HG03064 (cell line): ENCODE data around the gene AGAP1.
"Not testable (repeated sequence)": the region's sequence is repeated elsewhere in the genome, so short reads cannot be mapped to it uniquely, and the experiment has no call there.

Source experiments
- ATAC-seq: cut with Tn5 transposase; IDR thresholded peaks from one replicate; pipeline ENCODE4 v1.9.1; 2021; ENCODE audit warnings: low read depth; ENCODE audit not compliant: unreplicated experiment

AGAP1 gene

DNA sequence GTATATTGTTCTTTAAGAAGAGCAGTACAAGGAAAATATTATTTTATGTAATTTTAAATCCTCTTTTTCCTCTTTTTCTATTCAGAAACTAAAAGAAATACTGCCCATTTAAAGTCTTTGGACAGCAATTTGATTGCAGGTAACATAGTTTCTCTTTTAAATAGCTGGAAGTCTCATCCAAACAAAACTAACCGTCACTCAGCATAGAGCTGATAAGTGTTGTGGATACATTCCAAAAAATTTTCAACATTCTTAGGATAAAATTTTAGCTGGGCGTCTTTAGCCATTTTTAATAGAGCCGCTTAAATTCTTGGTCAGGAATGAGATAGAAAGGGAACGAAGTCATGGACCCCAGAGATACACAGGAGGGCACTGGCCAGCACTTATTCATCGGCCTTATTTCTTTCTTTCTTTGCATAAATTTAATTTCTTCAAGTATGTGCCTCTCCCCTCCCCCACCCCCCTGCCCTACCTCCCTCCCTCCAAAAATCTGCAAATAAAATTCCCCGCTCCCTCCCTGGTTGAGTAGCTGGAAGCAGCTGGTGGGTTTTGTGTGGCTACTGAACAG, 592.6 kb downstream of the AGAP1 start:
- ATAC-seq: no peak

GRCh38 chr2:236086971-236087465, 593.2 kb downstream of the AGAP1 start:
- no peak for ATAC-seq

DNA sequence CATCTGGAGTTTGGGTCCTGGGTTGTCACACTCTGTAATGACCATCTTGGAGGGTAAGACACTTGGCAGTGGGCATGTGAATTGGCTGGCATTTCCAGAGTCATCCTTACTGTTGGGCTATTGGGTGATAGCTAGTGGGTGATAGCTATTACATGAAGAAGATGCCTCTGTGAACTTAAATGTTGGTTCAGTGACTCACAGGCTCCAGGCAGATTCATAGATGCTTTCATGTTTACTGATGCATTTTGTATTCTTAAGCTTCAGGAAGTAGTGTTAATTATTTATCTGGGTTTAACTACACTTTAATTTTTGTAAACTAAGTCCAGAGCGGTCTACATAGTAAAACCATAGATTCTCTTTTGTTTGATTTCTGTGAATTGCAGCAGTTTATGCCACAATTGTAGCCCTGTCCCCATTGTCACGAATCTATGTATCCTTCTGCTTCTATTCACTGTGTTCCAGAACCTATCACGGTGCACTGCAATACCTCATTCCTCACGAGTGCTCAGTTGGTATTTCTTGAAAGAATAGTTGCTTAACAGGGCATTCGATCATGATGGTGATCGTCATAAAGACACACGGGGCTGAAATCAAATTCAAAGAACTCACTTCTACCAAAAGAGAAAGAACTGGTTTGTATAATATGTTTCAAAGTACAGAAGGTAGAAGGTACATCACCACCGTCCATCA, 594.7 kb downstream of the AGAP1 start:
- no peak for ATAC-seq

DNA sequence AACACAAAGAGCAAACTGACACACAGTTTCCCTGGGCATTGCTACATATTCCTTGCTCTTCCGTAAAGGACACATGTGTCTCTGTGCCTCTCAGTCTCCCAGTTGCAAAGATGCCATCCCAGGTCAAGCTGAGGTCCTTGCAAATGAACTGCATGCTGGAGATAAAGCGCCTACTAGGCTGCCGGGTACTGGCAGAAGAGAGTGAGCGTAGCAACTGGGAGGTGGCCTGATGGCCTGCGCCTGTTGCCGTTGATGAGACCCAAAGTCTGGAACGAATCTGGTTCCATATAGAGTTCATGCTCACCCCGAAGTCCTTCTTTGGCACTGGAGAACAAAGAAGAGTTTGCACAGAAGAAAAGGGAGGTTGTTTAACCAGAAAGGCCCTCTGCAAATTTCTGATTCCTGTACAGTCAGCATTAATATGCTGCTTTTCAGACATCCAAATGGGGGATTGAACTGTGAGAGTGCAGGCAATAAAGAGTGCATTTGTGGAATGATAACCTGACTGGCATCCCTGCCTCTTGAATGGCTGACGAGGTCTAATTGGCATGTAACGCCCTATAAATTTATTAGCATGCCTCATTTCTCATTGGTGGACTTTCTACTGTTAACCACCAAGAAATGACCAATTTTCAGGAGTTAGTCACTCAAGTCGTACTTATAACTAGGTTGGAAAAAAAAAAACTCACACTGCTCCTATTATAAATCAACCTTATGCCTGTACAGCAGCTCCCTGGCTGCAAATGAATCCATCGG, 595.6 kb downstream of the AGAP1 start:
- no peak for ATAC-seq

DNA sequence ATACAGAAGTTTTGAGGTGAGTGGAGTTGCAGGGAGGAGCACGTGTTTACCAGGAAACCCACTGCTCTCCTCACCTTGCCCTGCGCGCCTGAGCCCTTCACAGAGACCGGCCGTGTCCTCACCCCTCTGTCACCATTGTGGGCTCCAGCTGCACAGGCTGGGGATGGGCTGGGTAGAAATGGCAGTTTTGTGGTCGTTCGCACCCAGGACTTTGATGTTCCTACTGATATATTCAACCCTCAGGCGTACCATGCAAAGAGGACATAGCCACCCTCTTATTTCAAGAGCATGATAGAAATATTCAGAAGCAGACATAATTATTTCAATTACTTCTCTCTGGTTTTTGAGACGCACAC, 596.2 kb downstream of the AGAP1 start:
- ATAC-seq: no peak

- ATAC-seq: not testable (repeated sequence)
Observed at GRCh38 chr2:236090826-236091225, 597.0 kb downstream of the AGAP1 start.

- ATAC-seq: no peak
Observed at GRCh38 chr2:236092714-236093113, 598.9 kb downstream of the AGAP1 start.

DNA sequence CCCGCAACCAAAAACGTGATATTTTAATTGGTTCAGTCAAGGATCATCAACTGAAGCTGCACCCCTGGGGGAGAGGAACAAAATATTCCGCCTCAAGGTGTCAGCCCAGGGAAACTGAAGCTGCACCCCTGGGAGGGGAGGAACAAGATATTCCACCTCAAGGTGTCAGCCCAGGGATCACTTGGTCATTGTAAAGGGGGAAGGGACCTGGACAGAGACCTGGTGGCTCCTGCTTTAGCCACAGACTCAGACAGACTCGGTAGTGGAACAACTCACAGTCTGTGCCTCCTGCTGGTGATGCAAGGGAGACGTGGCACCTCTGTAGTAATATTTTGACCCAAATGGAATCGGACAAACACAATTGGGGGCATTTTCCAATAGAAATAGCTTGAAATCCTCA, 599.3 kb downstream of the AGAP1 start:
- ATAC-seq: no peak

- no peak for ATAC-seq
Observed at GRCh38 chr2:236095504-236095903, 601.7 kb downstream of the AGAP1 start.

DNA sequence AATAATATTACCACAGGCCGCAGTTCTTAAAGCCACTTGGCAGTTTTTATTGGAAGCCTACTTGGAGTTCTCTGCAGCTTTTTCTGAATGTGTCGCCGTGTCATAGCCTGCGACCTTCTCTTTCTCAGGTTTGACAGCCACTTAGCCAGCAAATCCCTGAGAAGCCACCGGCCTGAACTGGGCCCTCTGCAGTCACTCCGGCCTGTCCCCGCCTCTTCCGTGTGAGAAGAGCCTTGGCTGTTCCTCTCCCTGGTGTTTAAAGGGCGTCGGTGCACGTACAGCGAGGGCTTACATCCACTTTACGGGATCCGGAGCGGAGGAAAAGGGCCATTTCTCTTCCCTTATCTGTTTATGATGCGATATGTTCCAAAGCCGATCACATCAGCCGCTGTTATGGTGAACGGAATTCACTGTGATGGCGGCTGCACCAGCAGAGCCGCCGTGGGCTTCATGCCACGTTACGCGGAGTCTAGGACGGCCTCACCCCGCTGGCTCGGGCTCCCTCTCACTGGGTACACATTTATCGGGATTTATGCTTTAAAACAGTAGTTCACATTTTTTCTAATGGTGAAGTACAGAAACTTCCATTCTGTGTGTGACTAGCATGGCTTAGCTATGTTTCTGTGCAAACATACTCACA, 607.6 kb downstream of the AGAP1 start:
- no peak for ATAC-seq

- ATAC-seq: no peak
Observed at GRCh38 chr2:236102971-236103370, 609.1 kb downstream of the AGAP1 start.

- ATAC-seq: no peak
Observed at GRCh38 chr2:236103981-236104380, 610.1 kb downstream of the AGAP1 start.

DNA sequence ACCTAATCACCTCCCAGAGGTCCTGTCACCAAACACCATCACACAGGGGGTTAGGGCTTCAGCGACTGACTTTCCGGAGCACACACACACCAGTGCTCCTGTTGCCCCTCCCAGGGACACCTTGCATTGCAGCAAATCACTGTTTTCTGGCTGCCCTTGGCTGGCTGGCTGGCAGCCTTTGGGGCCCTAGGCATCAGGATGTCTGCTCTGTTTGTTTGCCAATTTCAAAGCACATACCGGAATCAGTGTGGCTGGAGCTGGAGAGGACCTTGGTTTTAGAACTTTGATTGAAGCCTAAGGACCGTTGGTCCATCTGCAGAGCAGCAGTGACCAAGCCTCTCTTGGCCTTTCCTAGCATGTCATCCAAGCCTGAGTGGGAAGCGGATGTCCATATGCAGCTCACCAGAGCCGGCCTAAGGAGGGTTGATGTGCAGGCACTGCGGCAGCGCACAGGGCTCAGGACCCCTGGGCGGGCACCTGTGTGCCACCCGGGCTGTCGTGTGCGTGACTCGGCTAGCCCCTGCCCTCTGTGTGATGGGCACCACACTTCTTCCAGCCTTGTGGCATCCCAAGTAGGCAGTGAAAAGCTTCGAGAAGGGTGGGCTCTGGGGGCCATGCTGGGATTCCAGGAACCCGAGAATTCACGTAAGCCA, 612.2 kb downstream of the AGAP1 start:
- no peak for ATAC-seq

DNA sequence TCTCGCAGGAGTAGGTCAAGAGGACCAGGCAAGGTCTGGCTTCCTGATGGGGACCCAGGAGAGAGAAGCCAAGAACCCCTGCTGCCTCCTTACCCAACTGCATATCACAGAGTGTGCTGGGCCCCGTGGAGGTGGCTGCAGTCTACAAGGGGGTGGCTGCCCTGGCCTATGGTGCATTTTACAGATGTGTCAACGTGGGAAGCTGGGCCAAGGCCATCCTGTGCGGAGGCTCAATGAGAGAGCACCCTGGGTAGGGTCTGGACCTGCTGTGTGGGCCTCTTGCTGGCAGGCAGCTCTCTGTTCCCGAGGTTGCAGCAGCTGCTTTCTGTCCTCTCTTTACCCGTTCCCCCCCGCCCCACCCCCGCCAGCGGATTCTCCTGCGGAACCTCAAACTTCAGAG, 612.9 kb downstream of the AGAP1 start:
- no peak for ATAC-seq

DNA sequence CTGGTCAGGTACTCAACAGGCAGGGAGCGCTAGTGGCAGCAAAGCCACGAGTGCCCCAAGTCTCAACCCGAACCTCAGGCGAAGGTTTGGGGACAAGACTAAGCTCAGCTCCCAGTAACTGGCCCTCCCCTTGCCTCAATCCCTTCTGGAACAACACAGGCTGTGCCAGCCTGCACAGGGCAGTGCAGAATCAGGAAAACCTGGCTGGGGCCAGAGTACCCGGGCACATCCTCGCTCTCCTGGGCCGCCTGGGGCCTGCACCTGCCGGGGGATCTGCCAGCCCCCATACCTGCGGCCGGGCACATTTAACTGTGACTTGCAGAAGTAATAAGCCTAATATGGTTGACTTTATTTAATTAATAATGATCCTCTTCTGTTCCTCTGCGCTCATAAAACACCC, 613.7 kb downstream of the AGAP1 start:
- ATAC-seq: no peak

GRCh38 chr2:236107942-236108625, 614.2 kb downstream of the AGAP1 start:
- no peak for ATAC-seq

- no peak for ATAC-seq
Observed at GRCh38 chr2:236109061-236109460, 615.2 kb downstream of the AGAP1 start.

DNA sequence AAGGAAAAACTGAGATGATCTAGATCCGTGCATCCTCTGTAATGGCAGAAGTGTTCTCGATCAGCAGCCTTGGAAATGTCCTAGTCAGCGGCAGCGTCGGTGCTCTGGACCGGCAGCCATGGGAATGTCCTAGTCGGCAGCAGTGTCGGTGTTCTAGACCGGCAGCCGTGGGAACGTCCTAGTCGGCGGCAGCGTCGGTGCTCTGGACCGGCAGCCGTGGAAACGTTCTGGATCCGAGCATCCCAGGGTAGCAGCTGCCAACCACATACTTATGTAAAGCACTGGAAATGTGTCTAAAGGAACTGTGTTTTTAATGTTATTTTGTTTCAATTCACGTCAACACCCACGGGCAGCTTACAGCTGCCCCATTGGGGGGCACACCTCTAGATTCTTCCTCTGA, 615.6 kb downstream of the AGAP1 start:
- no peak for ATAC-seq

- no peak for ATAC-seq
Observed at GRCh38 chr2:236112466-236112865, 618.6 kb downstream of the AGAP1 start.

- ATAC-seq: no peak
Observed at GRCh38 chr2:236113425-236113824, 619.6 kb downstream of the AGAP1 start.
